H1 (cell line): ENCODE results near the gene FCRL2. TPM values are rescaled to one million over a fixed set of nuclear protein-coding genes. Genes with fewer than 3 reads are reported as not detected.

Experiments
- CTCF ChIA-PET: fragments of 300-600 bp; sonication (Branson Sonifier 250); formaldehyde crosslinking; loops from one replicate; lab custom pipeline; 2021; ENCODE audit not compliant: partially characterized antibody; lab: Charles Lee
- POLR2A ChIA-PET: fragments of 300-600 bp; sonication (Branson Sonifier 250); formaldehyde crosslinking; loops from one replicate; lab custom pipeline; 2021; ENCODE audit warnings: inconsistent platforms; ENCODE audit not compliant: partially characterized antibody; lab: Charles Lee
- DNase-seq, 2 experiments: peaks; one replicate each; pipeline versions ENCODE4 v3.0.0 to v3.0.0-alpha.2; 2010 to 2022; ENCODE audit warnings: low spot score in 2 of 2, low read depth in 1 of 2, mixed read lengths in 1 of 2
- FAIRE-seq: peaks from 2 replicates; lab custom pipeline; 2011; peaks lifted over from hg19 to GRCh38; lab: Jason Lieb, UNC
- H2AFZ ChIP-seq: 2 replicates; pipeline ENCODE4 v1.8.1; 2012; ENCODE audit warnings: low read length, inconsistent platforms
- H2AK5ac ChIP-seq: 2 replicates; pipeline ENCODE4 v1.6.1; 2013; ENCODE audit warnings: low read depth, low read length
- H2BK120ac ChIP-seq: replicated peaks from 2 replicates; pipeline ENCODE3; 2013; ENCODE audit warnings: low read depth, low read length, inconsistent platforms
- H2BK12ac ChIP-seq: 2 replicates; pipeline ENCODE4 v1.6.1; 2013; ENCODE audit warnings: low read depth, low read length
- H2BK15ac ChIP-seq: 2 replicates; pipeline ENCODE4 v1.6.1; 2013; ENCODE audit warnings: low read length
- H2BK20ac ChIP-seq: 2 replicates; pipeline ENCODE4 v1.6.1; 2013; ENCODE audit warnings: low read length
- H2BK5ac ChIP-seq: 2 replicates; pipeline ENCODE4 v1.6.1; 2013; ENCODE audit warnings: low read depth, low read length
- H3K14ac ChIP-seq: 2 replicates; pipeline ENCODE4 v1.6.1; 2013; ENCODE audit warnings: inconsistent platforms; ENCODE audit not compliant: insufficient read length
- H3K18ac ChIP-seq: 2 replicates; pipeline ENCODE4 v1.6.1; 2013; ENCODE audit warnings: low read length; ENCODE audit errors: extremely low read depth
- H3K23ac ChIP-seq: 2 replicates; pipeline ENCODE4 v1.6.1; 2013; ENCODE audit warnings: inconsistent platforms; ENCODE audit not compliant: insufficient read length
- H3K23me2 ChIP-seq: 2 replicates; pipeline ENCODE4 v1.6.1; 2013; ENCODE audit warnings: low read depth, low read length
- H3K27ac ChIP-seq: 2 replicates; pipeline ENCODE4 v1.6.1; 2011; ENCODE audit warnings: low read depth, low read length, inconsistent platforms
- H3K27me3 ChIP-seq, 4 experiments: replicated peaks in 1 of 4; 1 replicate in 1 of 4; 2 replicates in 3 of 4; pipeline versions ENCODE4 v1.6.1 to v1.8.1; 2011 to 2013; ENCODE audit warnings: low read length in 3 of 4, mild to moderate bottlenecking in 3 of 4, inconsistent platforms in 2 of 4, mixed read lengths in 2 of 4, moderate library complexity in 1 of 4; ENCODE audit not compliant: control insufficient read depth in 3 of 4, insufficient read depth in 3 of 4; ENCODE audit errors: extremely low read depth in 1 of 4
- H3K36me3 ChIP-seq, 4 experiments: 2 replicates each; pipeline versions ENCODE4 v1.6.1 to v1.8.1; 2011 to 2013; ENCODE audit warnings: mild to moderate bottlenecking in 4 of 4, low read length in 3 of 4, moderate library complexity in 2 of 4, control low read depth in 1 of 4, inconsistent platforms in 1 of 4; ENCODE audit not compliant: insufficient read depth in 4 of 4, control insufficient read depth in 2 of 4
- H3K4ac ChIP-seq: replicated peaks from 2 replicates; pipeline ENCODE3; 2013; ENCODE audit warnings: low read length, low read depth, mixed read lengths, inconsistent platforms; ENCODE audit not compliant: insufficient read length
- H3K4me1 ChIP-seq, 4 experiments: replicated peaks in 1 of 4; 1 replicate in 1 of 4; 2 replicates in 3 of 4; pipeline versions ENCODE4 v1.6.1 to v1.8.1; 2011 to 2013; ENCODE audit warnings: low read length in 3 of 4, inconsistent platforms in 2 of 4, mixed read lengths in 1 of 4; ENCODE audit not compliant: insufficient read depth in 4 of 4, control insufficient read depth in 3 of 4
- H3K4me2 ChIP-seq, 2 experiments: 2 replicates each; pipeline versions ENCODE4 v1.6.1 to v1.8.1; 2011 to 2013; ENCODE audit warnings: low read depth in 2 of 2, low read length in 2 of 2, control low read depth in 1 of 2, inconsistent platforms in 1 of 2, mild to moderate bottlenecking in 1 of 2; ENCODE audit not compliant: insufficient read depth in 1 of 2
- H3K4me3 ChIP-seq, 4 experiments: fragments of 200-600, 300-600 bp in 1 of 4; sonication (generic), shearing (Covaris generic), sonication (Bioruptor Twin) in 1 of 4; 2 replicates each; pipeline versions ENCODE4 v1.5.1 to v1.8.1; 2011 to 2016; ENCODE audit warnings: low read length in 4 of 4, low read depth in 3 of 4, control low read depth in 2 of 4, inconsistent platforms in 2 of 4, mild to moderate bottlenecking in 2 of 4, mixed read lengths in 1 of 4, moderate library complexity in 1 of 4; ENCODE audit not compliant: insufficient read depth in 2 of 4; ENCODE audit errors: extremely low read depth in 1 of 4
- H3K56ac ChIP-seq: replicated peaks from 2 replicates; pipeline ENCODE3; 2013; ENCODE audit warnings: low read depth, mild to moderate bottlenecking, mixed read lengths, low read length, inconsistent platforms; ENCODE audit not compliant: insufficient read length
- H3K79me1 ChIP-seq: 2 replicates; pipeline ENCODE4 v1.6.1; 2013; ENCODE audit warnings: low read depth, low read length, control low read depth
- H3K79me2 ChIP-seq, 2 experiments: 2 replicates each; pipeline versions ENCODE4 v1.6.1 to v1.8.1; 2012 to 2013; ENCODE audit warnings: low read length in 2 of 2, mild to moderate bottlenecking in 2 of 2, inconsistent platforms in 1 of 2; ENCODE audit not compliant: insufficient read depth in 2 of 2, control insufficient read depth in 1 of 2
- H3K9ac ChIP-seq, 4 experiments: replicated peaks in 1 of 4; 1 replicate in 1 of 4; 2 replicates in 3 of 4; pipeline versions ENCODE4 v1.6.1 to v1.8.1; 2011 to 2013; ENCODE audit warnings: low read depth in 3 of 4, low read length in 3 of 4, control low read depth in 2 of 4, mild to moderate bottlenecking in 2 of 4, moderate library complexity in 2 of 4, inconsistent platforms in 1 of 4; ENCODE audit errors: extremely low read depth in 1 of 4
- H3K9me3 ChIP-seq, 2 experiments: 2 replicates each; pipeline versions ENCODE4 v1.6.1 to v1.8.1; 2012 to 2013; ENCODE audit warnings: mild to moderate bottlenecking in 2 of 2, moderate library complexity in 2 of 2, control low read depth in 1 of 2, inconsistent platforms in 1 of 2, low read depth in 1 of 2, low read length in 1 of 2, mixed read lengths in 1 of 2; ENCODE audit not compliant: insufficient read depth in 2 of 2
- H4K20me1 ChIP-seq, 2 experiments: replicated peaks in 1 of 2; 2 replicates each; pipeline versions ENCODE3 to v1.8.1; 2011 to 2013; ENCODE audit warnings: inconsistent platforms in 2 of 2, low read length in 2 of 2, mild to moderate bottlenecking in 1 of 2; ENCODE audit not compliant: insufficient read depth in 2 of 2, control insufficient read depth in 1 of 2
- H4K5ac ChIP-seq: 2 replicates; pipeline ENCODE4 v1.6.1; 2013; ENCODE audit warnings: low read length, low read depth, mixed read lengths, inconsistent platforms; ENCODE audit not compliant: insufficient read length
- H4K8ac ChIP-seq: 2 replicates; pipeline ENCODE4 v1.8.0; 2013; ENCODE audit warnings: mild to moderate bottlenecking, moderate library complexity, low read length, inconsistent platforms; ENCODE audit not compliant: insufficient read depth; ENCODE audit errors: extremely low read depth
- H4K91ac ChIP-seq: replicated peaks from 2 replicates; pipeline ENCODE3; 2013; ENCODE audit warnings: low read length, mixed read lengths, inconsistent platforms; ENCODE audit not compliant: insufficient read length
- ASH2L ChIP-seq: fragments of 200-600, 300-600 bp; sonication (generic); IDR thresholded peaks from one replicate; pipeline ENCODE4 v1.7.1; 2017; ENCODE audit warnings: low read length
- BACH1 ChIP-seq: IDR thresholded peaks from 2 replicates; pipeline ENCODE4 v1.6.1; 2012; ENCODE audit warnings: low read length, improper control_type of control experiment
- BRCA1 ChIP-seq: IDR thresholded peaks from 2 replicates; pipeline ENCODE4 v1.6.1; 2012; ENCODE audit warnings: low read depth, low read length, improper control_type of control experiment
- E2F6 ChIP-seq: IDR thresholded peaks from 2 replicates; pipeline ENCODE4 v1.6.1; 2012; ENCODE audit warnings: inconsistent platforms
- KDM4A ChIP-seq: IDR thresholded peaks from one replicate; pipeline ENCODE4 v1.7.1; 2012; ENCODE audit warnings: low read depth, mild to moderate bottlenecking, moderate library complexity, low read length, inconsistent platforms; ENCODE audit not compliant: severe bottlenecking
- MAX ChIP-seq: IDR thresholded peaks from 2 replicates; pipeline ENCODE4 v1.6.1; 2012; ENCODE audit warnings: inconsistent platforms
- PHF8 ChIP-seq: fragments of 200-600 bp; sonication (generic); conservative IDR thresholded peaks from 2 replicates; pipeline ENCODE4 v1.7.1; 2012; ENCODE audit warnings: low read depth, mild to moderate bottlenecking, inconsistent platforms, low read length, moderate library complexity
- POLR2AphosphoS5 ChIP-seq: IDR thresholded peaks from 2 replicates; pipeline ENCODE4 v1.6.1; 2011; ENCODE audit warnings: low read depth, low read length
- SAP30 ChIP-seq: fragments of 300-600 bp; sonication (generic); IDR thresholded peaks from 2 replicates; pipeline ENCODE4 v1.7.1; 2012; ENCODE audit warnings: low read length, moderate library complexity, mild to moderate bottlenecking, inconsistent platforms; ENCODE audit not compliant: insufficient read depth, insufficient replicate concordance
- SP1 ChIP-seq: IDR thresholded peaks from 2 replicates; pipeline ENCODE4 v1.6.1; 2011; ENCODE audit warnings: low read depth, low read length
- SP2 ChIP-seq: IDR thresholded peaks from 2 replicates; pipeline ENCODE4 v1.6.1; 2012; ENCODE audit warnings: mild to moderate bottlenecking, low read length, inconsistent platforms
- SRF ChIP-seq: IDR thresholded peaks from 2 replicates; pipeline ENCODE4 v1.6.1; 2011; ENCODE audit warnings: mild to moderate bottlenecking, low read depth, low read length, moderate library complexity
- TBP ChIP-seq: IDR thresholded peaks from 2 replicates; pipeline ENCODE4 v1.6.1; 2011; ENCODE audit warnings: low read depth, low read length, improper control_type of control experiment
- WGBS, 2 experiments: shearing (Covaris generic) in 1 of 2; methylation state at CpG; one replicate each; pipeline versions ENCODE4 v1.1.6 to v1.1.7; 2013 to 2015; ENCODE audit warnings: low lambda C conversion rate in 2 of 2, mixed read lengths in 2 of 2, inconsistent platforms in 1 of 2, low coverage in 1 of 2, missing lambda C conversion rate in 1 of 2; ENCODE audit not compliant: insufficient replicate concordance in 2 of 2, insufficient coverage in 1 of 2, insufficient read length in 1 of 2; ENCODE audit errors: extremely low coverage in 1 of 2, missing lambda C conversion rate in 1 of 2; 5-methylcytosine and 5-hydroxymethylcytosine counted together
- polyA plus RNA-seq, 7 experiments: library from polyadenylated mRNA; depleted of rRNA in 3 of 7; stranded (reverse) in 5 of 7; unstranded in 2 of 7; fragments of >200 nt in 5 of 7; fragments of 200-250 nt in 2 of 7; gene quantifications; 1 replicate in 5 of 7; 2 replicates in 1 of 7; 4 replicates in 1 of 7; pipeline versions ENCODE4 v1.2.1 to v1.2.3, GENCODE V29; 2011 to 2013; ENCODE audit warnings: missing spikeins in 2 of 7, mixed read lengths in 2 of 7
- total RNA-seq: library from RNA; stranded (reverse); fragmentation: NEBNext Ultra II Directional; extraction: Animal tissue kit (Norgen Biotek cat#: 25700); gene quantifications from 2 replicates; pipeline ENCODE4 v1.2.1, GENCODE V29; 2021

Gene FCRL2
- total and polyA plus RNA-seq, 2 of the 8 experiments (the other 6 are each of a cell fraction or from before 2014, with no cell fraction given): not detected

GRCh38 chr1:157775101-157775870 lies 1.6 kb downstream of the FCRL2 start:
- no peak overlapping the region for H3K14ac ChIP-seq
- H2BK15ac ChIP-seq: no peak overlapping the region
- ChIA-PET CTCF (interaction anchor here (1.0 to 1.7 kb wide), 5 partner anchors 12 to 185 kb away, joined by 3 to 5 read pairs (median 4); no protein-coding TSS in a partner anchor), POLR2A (no interaction called here)
- WGBS, 2 experiments: 90% methylated on average over 4 of the region's 4 CpGs; no CpG with 5 or more reads in 1 of the 2 experiments
- H3K9ac ChIP-seq: no peak overlapping the region
- H3K36me3 ChIP-seq: no peaks in the 10 kb centered on the region
- H4K8ac ChIP-seq: no peak overlapping the region
- H3K23me2 ChIP-seq: no peaks in the 10 kb centered on the region
- H3K9me3 ChIP-seq: no peaks in the 10 kb centered on the region
- H3K4me1 ChIP-seq: no peaks in the 10 kb centered on the region
- H3K27me3 ChIP-seq: no peaks in the 10 kb centered on the region
- H3K56ac ChIP-seq: no peak overlapping the region
- H4K91ac ChIP-seq: no peak overlapping the region
- H2BK120ac ChIP-seq: no peak overlapping the region
- no peaks in the 10 kb centered on the region for H3K79me2 ChIP-seq
- no peak overlapping the region for H3K4ac ChIP-seq
- H2BK5ac ChIP-seq: no peak overlapping the region
- H3K4me2 ChIP-seq: no peak overlapping the region
- H4K5ac ChIP-seq: no peak overlapping the region
- H3K4me3 ChIP-seq: no peak overlapping the region
- no peak overlapping the region for H2AFZ ChIP-seq
- DNase-seq (no peak), FAIRE-seq (no peak)
- no peaks in the 10 kb centered on the region for H4K20me1 ChIP-seq
- no peak overlapping the region for H2BK20ac ChIP-seq
- no peak overlapping the region for H3K18ac ChIP-seq
- no peak overlapping the region for H3K23ac ChIP-seq
- H2BK12ac ChIP-seq: no peak overlapping the region
- no peak overlapping the region for H2AK5ac ChIP-seq
- H3K79me1 ChIP-seq: no peaks in the 10 kb centered on the region
- H3K27ac ChIP-seq: no peak overlapping the region
- TF ChIP-seq SRF (no peak), TBP (no peak), KDM4A (no peak), BRCA1 (no peak), ASH2L (no peak), E2F6 (no peak), SP2 (no peak), SP1 (no peak), BACH1 (no peak), SAP30 (no peak), PHF8 (no peak), POLR2AphosphoS5 (no peak), MAX (no peak)
